HL-60 (cell line): ENCODE data around the gene MICA.

Source experiments
- DNase-seq, 2 experiments: peaks; one replicate each; pipeline ENCODE4 v3.0.0-alpha.2; 2010 to 2020; ENCODE audit warnings: low read depth in 1 of 2, low spot score in 1 of 2
- H3K27ac ChIP-seq: fragments of 250-450 bp; sonication (Bioruptor Pico); replicated peaks from 2 replicates; pipeline ENCODE4 v1.5.1; 2020; ENCODE audit warnings: mild to moderate bottlenecking, moderate library complexity
- H3K27me3 ChIP-seq: fragments of 250-450 bp; sonication (Bioruptor Pico); 2 replicates; pipeline ENCODE4 v1.5.1; 2021; ENCODE audit warnings: mild to moderate bottlenecking, moderate library complexity; ENCODE audit not compliant: insufficient read depth, poor library complexity, severe bottlenecking
- H3K4me3 ChIP-seq: replicated peaks from 2 replicates; pipeline ENCODE4 v1.5.1; 2011; ENCODE audit warnings: mild to moderate bottlenecking, control low read depth, low read length; ENCODE audit not compliant: insufficient read depth
- GABPA ChIP-seq: IDR thresholded peaks from 2 replicates; pipeline ENCODE4 v1.6.1; 2012; ENCODE audit warnings: low read depth
- POLR2AphosphoS5 ChIP-seq: IDR thresholded peaks from 2 replicates; pipeline ENCODE4 v1.6.1; 2012; ENCODE audit warnings: low read depth
- REST ChIP-seq: IDR thresholded peaks from 2 replicates; pipeline ENCODE4 v1.6.1; 2012; ENCODE audit warnings: low read depth; ENCODE audit not compliant: insufficient replicate concordance
- SPI1 ChIP-seq: IDR thresholded peaks from 2 replicates; pipeline ENCODE4 v1.6.1; 2012; ENCODE audit warnings: low read depth, mild to moderate bottlenecking, borderline replicate concordance
- TF ChIP-seq, protein P1 (sequence below): IDR thresholded peaks from one replicate; pipeline ENCODE4 v1.5.1; 2011; ENCODE audit warnings: low read length, control low read depth, inconsistent platforms; ENCODE audit not compliant: insufficient read depth

The MICA gene

GRCh38 chr6:31414771-31415265 lies 11.4 kb downstream of the MICA start:
- no peak overlapping the region for H3K27ac ChIP-seq
- no peak overlapping the region for H3K4me3 ChIP-seq
- DNase-seq = no peak
- no peaks in the 10 kb centered on the region for H3K27me3 ChIP-seq
- TF ChIP-seq SPI1 = no peak
- TF ChIP-seq REST = no peak

DNA sequence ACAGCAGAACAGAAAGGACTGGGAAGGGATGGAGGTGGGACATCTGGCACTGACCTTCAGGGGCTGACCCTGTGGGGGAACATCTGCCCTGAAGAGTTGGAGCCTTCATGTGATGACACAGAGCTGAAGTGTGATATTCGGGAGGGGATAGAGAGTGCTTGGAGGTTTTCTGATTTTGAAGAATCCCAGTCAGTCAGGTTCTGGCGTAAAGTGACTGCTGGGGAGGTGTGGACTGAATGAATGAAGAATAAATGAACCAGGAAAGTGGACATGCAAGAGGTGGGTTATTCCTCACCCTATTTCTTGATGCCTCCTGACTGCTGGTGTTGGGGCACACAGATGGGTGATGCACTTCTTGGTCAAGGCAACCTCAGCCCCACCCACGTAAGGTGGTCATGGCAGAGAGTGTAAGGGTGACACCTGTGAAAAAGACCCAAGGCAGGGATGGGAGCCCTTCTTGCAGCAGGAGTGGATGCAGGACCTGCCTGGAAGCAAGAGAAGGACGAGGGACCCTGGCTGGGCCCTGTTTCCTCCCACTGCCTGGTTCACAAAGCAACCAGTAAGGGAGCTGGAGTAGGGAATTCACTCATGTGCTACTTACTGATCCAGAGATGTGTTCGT lies 13.1 kb downstream of the MICA start:
- no peak for TF ChIP-seq REST
- no peak for TF ChIP-seq SPI1
- no peak for TF ChIP-seq GABPA
- TF ChIP-seq, protein P1, sequence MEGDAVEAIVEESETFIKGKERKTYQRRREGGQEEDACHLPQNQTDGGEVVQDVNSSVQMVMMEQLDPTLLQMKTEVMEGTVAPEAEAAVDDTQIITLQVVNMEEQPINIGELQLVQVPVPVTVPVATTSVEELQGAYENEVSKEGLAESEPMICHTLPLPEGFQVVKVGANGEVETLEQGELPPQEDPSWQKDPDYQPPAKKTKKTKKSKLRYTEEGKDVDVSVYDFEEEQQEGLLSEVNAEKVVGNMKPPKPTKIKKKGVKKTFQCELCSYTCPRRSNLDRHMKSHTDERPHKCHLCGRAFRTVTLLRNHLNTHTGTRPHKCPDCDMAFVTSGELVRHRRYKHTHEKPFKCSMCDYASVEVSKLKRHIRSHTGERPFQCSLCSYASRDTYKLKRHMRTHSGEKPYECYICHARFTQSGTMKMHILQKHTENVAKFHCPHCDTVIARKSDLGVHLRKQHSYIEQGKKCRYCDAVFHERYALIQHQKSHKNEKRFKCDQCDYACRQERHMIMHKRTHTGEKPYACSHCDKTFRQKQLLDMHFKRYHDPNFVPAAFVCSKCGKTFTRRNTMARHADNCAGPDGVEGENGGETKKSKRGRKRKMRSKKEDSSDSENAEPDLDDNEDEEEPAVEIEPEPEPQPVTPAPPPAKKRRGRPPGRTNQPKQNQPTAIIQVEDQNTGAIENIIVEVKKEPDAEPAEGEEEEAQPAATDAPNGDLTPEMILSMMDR = no peak
- no peak for TF ChIP-seq POLR2AphosphoS5

GRCh38 chr6:31418251-31418650 lies 14.9 kb downstream of the MICA start:
- TF ChIP-seq REST = no peak
- TF ChIP-seq POLR2AphosphoS5 = no peak
- no peak for TF ChIP-seq SPI1
- TF ChIP-seq, protein P1 = no peak
- TF ChIP-seq GABPA = no peak
- no peak for DNase-seq
- Histone ChIP-seq H3K27me3 (no peaks in the 10 kb centered on the region), H3K4me3 (no peak overlapping the region), H3K27ac (no peak overlapping the region)

More for the DNA sequence above, 13.1 kb downstream of the MICA start:
- Histone ChIP-seq H3K27me3 (no peaks in the 10 kb centered on the region), H3K4me3 (no peak overlapping the region), H3K27ac (no peak overlapping the region)
- no peak for DNase-seq
